PC-3 (cell line): ENCODE results near the gene CFAP221. TPM values are rescaled to one million over a fixed set of nuclear protein-coding genes. Genes with fewer than 3 reads are reported as not detected.

Source experiments
- ATAC-seq: fragments of 200-7000 bp; cut with Tn5 transposase; 2 replicates; pipeline ENCODE4 v1.9.1; 2020; ENCODE audit warnings: mild to moderate bottlenecking, moderate library complexity
- BruUV-seq: library from RNA; stranded (reverse); fragments of 400-500 nt; replicated peaks from 2 replicates; lab custom pipeline; 2021; lab: Mats Ljungman, UMichigan
- CTCF ChIA-PET: fragments of 300-600 bp; sonication (Branson Sonifier 250); formaldehyde crosslinking; loops from one replicate; lab custom pipeline; 2022; ENCODE audit warnings: antibody characterized with exemption; lab: Charles Lee
- POLR2A ChIA-PET: fragments of 300-600 bp; sonication (Branson Sonifier 250); formaldehyde crosslinking; loops from one replicate; lab custom pipeline; 2022; ENCODE audit warnings: antibody characterized with exemption; ENCODE audit not compliant: unreplicated experiment; lab: Charles Lee
- DNase-seq: peaks from one replicate; pipeline ENCODE4 v3.0.0-alpha.2; 2015
- H2AFZ ChIP-seq: fragments of 300-600 bp; sonication (generic); 2 replicates; pipeline ENCODE4 v1.6.0; 2016; ENCODE audit warnings: antibody characterized with exemption, low read length
- H3F3A ChIP-seq: fragments of 300-600 bp; sonication (generic); one replicate; pipeline ENCODE4 v1.6.0; 2017; ENCODE audit warnings: antibody characterized with exemption, low read length, control low read depth, mild to moderate bottlenecking; ENCODE audit not compliant: unreplicated experiment
- H3K27ac ChIP-seq: fragments of 300-600 bp; sonication (generic); 2 replicates; pipeline ENCODE4 v1.5.1; 2016; ENCODE audit warnings: mild to moderate bottlenecking, low read length
- H3K27me3 ChIP-seq: fragments of 300-600 bp; sonication (generic); 2 replicates; pipeline ENCODE4 v1.6.1; 2016; ENCODE audit warnings: low read length, mixed read lengths
- H3K36me3 ChIP-seq: fragments of 300-600 bp; sonication (generic); 2 replicates; pipeline ENCODE4 v1.6.1; 2016; ENCODE audit warnings: low read depth, mixed run types, low read length, mixed read lengths
- H3K4me1 ChIP-seq: fragments of 300-600 bp; sonication (generic); 2 replicates; pipeline ENCODE4 v1.5.1; 2016; ENCODE audit warnings: low read length; ENCODE audit not compliant: insufficient read depth
- H3K4me2 ChIP-seq: fragments of 300-600 bp; sonication (generic); 2 replicates; pipeline ENCODE4 v1.6.0; 2016; ENCODE audit warnings: low read length
- H3K4me3 ChIP-seq: fragments of 300-600 bp; sonication (generic); 2 replicates; pipeline ENCODE4 v1.5.1; 2016; ENCODE audit warnings: mild to moderate bottlenecking, low read length, mixed read lengths
- H3K79me2 ChIP-seq: fragments of 300-600 bp; sonication (generic); 2 replicates; pipeline ENCODE4 v1.6.1; 2017; ENCODE audit warnings: low read length, mixed read lengths
- H3K9ac ChIP-seq: fragments of 300-600 bp; sonication (generic); 2 replicates; pipeline ENCODE4 v1.6.0; 2016; ENCODE audit warnings: mild to moderate bottlenecking, low read length
- H3K9me2 ChIP-seq: fragments of 300-600 bp; sonication (generic); replicated peaks from 2 replicates; pipeline ENCODE4 v1.6.1; 2016; ENCODE audit warnings: mixed run types, low read length, mixed read lengths
- H3K9me3 ChIP-seq: fragments of 300-600 bp; sonication (generic); 2 replicates; pipeline ENCODE4 v1.6.1; 2016; ENCODE audit warnings: low read length, mixed read lengths
- H4K20me1 ChIP-seq: fragments of 300-600 bp; sonication (generic); 2 replicates; pipeline ENCODE4 v1.6.1; 2016; ENCODE audit warnings: low read length, mixed read lengths
- EZH2 ChIP-seq: fragments of 300-600 bp; sonication (generic); IDR thresholded peaks from one replicate; pipeline ENCODE4 v1.6.1; 2017; ENCODE audit warnings: antibody characterized with exemption, mild to moderate bottlenecking, low read length; ENCODE audit not compliant: unreplicated experiment
- EZH2phosphoT487 ChIP-seq: fragments of 300-600 bp; sonication (generic); IDR thresholded peaks from 2 replicates; pipeline ENCODE4 v1.6.1; 2018; ENCODE audit warnings: mild to moderate bottlenecking, antibody characterized with exemption, low read length, borderline replicate concordance
- intact Hi-C: fragments of 100-400 bp; cut with micrococcal nuclease; formaldehyde crosslinking; loops from 2 replicates; pipeline ENCODE4 v1.9.0; 2023
- total RNA-seq: library from RNA; depleted of rRNA; stranded (reverse); fragments of >200 nt; gene quantifications from 2 replicates; pipeline ENCODE4 v1.2.3, GENCODE V29; 2014
- TF ChIP-seq, protein P1 (sequence below): fragments of 300-600 bp; sonication (generic); conservative IDR thresholded peaks from 2 replicates; pipeline ENCODE4 v1.5.1; 2017; ENCODE audit warnings: antibody characterized with exemption, low read depth, mild to moderate bottlenecking, low read length

The CFAP221 gene
- total RNA-seq, 1 experiment from 2014 or later, result not detected

DNA sequence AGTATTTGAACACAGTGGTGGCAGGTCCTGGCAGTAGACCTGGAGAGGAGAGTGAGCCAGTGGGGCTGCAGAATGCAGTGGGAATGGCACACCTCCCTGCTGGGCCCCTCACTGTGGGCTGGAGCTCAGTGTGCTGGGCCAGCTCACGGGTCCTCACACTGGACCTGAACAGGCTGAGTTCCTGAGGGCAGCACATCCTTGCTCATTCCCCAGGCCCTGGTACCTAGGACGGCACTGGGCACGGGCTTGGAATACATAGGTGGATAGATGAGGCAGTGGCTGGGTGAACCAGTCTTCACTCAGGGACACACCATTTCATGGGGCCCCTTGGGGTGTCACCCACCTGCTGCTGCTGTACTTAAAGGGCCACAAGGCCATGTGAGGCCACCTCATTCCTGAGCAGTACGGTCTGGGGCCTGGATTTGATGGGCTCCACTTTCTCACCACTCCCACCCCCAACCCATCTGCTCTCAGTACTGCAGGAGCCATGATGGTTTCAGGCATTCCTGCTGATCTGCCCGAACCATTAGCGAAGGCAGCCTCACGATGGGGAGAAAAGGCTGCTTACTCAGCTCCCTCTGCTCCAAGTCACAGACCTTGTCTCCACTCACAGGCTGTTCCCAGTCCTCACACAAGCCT, 138.9 kb downstream of the CFAP221 start:
- TF ChIP-seq, protein P1, sequence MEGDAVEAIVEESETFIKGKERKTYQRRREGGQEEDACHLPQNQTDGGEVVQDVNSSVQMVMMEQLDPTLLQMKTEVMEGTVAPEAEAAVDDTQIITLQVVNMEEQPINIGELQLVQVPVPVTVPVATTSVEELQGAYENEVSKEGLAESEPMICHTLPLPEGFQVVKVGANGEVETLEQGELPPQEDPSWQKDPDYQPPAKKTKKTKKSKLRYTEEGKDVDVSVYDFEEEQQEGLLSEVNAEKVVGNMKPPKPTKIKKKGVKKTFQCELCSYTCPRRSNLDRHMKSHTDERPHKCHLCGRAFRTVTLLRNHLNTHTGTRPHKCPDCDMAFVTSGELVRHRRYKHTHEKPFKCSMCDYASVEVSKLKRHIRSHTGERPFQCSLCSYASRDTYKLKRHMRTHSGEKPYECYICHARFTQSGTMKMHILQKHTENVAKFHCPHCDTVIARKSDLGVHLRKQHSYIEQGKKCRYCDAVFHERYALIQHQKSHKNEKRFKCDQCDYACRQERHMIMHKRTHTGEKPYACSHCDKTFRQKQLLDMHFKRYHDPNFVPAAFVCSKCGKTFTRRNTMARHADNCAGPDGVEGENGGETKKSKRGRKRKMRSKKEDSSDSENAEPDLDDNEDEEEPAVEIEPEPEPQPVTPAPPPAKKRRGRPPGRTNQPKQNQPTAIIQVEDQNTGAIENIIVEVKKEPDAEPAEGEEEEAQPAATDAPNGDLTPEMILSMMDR, result no peak
- TF ChIP-seq EZH2 (no peak), EZH2phosphoT487 (no peak)
- ATAC-seq (no peak), DNase-seq (no peak)
- Histone ChIP-seq H3K4me2 (no peak overlapping the region), H2AFZ (no peak overlapping the region), H3K36me3 (peaks cover 5% of the 10 kb centered on the region; the same call in 1 of the 2 replicates), H4K20me1 (no peaks in the 10 kb centered on the region; the same call in 1 of the 2 replicates), H3K27me3 (no peaks in the 10 kb centered on the region), H3K9me2 (no peaks in the 10 kb centered on the region), H3K4me3 (no peak overlapping the region), H3K9me3 (no peaks in the 10 kb centered on the region), H3K4me1 (peaks cover 8% of the 10 kb centered on the region), H3F3A (no peaks in the 10 kb centered on the region), H3K27ac (no peak overlapping the region), H3K9ac (no peak overlapping the region), H3K79me2 (peaks cover 26% of the 10 kb centered on the region)
- POLR2A ChIA-PET, result no interaction called here
- CTCF ChIA-PET, result interaction anchor here (0.5 kb wide), 1 partner anchor 19 kb away, joined by 3 read pairs; no protein-coding TSS in a partner anchor
- intact Hi-C loops, result no loop called here
- no TSS peak for BruUV-seq

DNA sequence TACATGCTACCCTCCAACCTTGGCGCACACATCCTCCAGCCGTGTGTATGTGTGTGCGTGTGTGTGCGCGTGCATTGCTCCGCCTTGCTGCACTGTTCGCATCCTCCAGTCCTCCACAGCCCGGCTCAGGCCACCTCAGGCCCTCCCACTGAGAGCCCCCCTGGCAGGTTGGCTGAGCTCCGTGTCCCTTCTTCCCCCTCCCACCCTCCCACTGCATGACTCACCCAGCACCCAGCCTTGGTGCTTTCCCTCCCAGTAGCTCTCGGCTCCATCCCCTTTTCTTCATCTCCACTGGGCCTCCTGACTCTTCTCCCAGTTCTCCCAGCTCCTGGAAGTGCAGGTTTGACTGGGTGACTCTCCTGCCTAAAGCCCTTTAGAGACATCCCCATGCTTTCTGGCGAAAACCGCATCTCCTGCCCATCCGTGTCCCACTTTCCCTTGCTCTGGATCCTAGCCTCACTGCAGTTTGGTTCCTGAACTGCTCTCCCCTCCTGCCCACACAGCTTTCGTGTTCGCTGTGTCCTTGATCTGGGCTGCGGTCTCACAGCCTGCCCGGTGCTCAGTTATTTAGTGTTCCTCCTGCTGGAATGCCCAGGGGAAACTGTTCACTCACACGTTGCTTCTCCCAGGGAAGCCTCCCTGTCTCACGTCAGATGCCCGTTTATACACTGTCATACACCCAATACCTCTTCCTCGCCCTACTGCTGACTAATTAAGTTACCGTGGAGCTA, 139.6 kb downstream of the CFAP221 start:
- DNase-seq, result no peak
- Histone ChIP-seq H4K20me1 (no peaks in the 10 kb centered on the region; the same call in 1 of the 2 replicates), H3K9ac (no peak overlapping the region), H3K4me3 (no peak overlapping the region), H3K27ac (no peak overlapping the region), H3K36me3 (peaks cover 5% of the 10 kb centered on the region; the same call in 1 of the 2 replicates), H2AFZ (no peak overlapping the region), H3K4me1 (peaks cover 8% of the 10 kb centered on the region; the same call in 1 of the 2 replicates), H3F3A (no peaks in the 10 kb centered on the region), H3K27me3 (no peaks in the 10 kb centered on the region), H3K79me2 (peaks cover 26% of the 10 kb centered on the region), H3K4me2 (no peak overlapping the region), H3K9me3 (no peaks in the 10 kb centered on the region), H3K9me2 (no peaks in the 10 kb centered on the region)
- POLR2A ChIA-PET, result no interaction called here
- CTCF ChIA-PET, result interaction anchor here (0.6 kb wide), 1 partner anchor 186 kb away, joined by 3 read pairs; no protein-coding TSS in a partner anchor
- no TSS peak for BruUV-seq
- ATAC-seq, result no peak
- intact Hi-C loops, result no loop called here
- TF ChIP-seq, protein P1, result no peak

DNA sequence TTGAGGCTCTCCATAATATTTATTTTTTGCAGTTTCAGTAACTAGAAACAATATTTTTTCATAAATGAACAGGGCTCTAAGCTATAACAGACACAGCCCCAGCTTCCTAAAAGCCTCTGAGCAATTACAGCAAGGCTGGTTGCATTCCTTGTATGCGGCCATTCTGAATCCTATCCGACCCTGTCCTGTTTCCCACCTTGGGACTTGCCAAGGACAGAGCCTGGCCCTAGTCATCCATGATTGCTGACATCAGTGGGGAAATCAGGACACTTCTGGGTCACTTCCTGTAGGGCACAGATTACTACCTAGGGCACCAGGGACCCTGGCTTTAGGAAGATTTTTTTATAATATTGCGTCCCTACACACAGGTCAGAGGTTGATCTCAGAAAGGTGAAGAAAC, 140.3 kb downstream of the CFAP221 start:
- ChIA-PET CTCF (no interaction called here), POLR2A (no interaction called here)
- H3K9ac ChIP-seq, result no peak overlapping the region
- no peaks in the 10 kb centered on the region for H3K9me2 ChIP-seq
- no peak for TF ChIP-seq EZH2
- peaks cover 8% of the 10 kb centered on the region; the same call in 1 of the 2 replicates for H3K4me1 ChIP-seq
- DNase-seq, result no peak
- H4K20me1 ChIP-seq, result no peaks in the 10 kb centered on the region; the same call in 1 of the 2 replicates
- H3K79me2 ChIP-seq, result peaks cover 21% of the 10 kb centered on the region
- no peak for ATAC-seq
- H2AFZ ChIP-seq, result no peak overlapping the region
- H3K27me3 ChIP-seq, result no peaks in the 10 kb centered on the region
- no peaks in the 10 kb centered on the region for H3F3A ChIP-seq
- H3K36me3 ChIP-seq, result peaks cover 5% of the 10 kb centered on the region; the same call in 1 of the 2 replicates
- no TSS peak for BruUV-seq
- no peak overlapping the region for H3K4me2 ChIP-seq
- H3K27ac ChIP-seq, result no peak overlapping the region
- H3K4me3 ChIP-seq, result no peak overlapping the region
- intact Hi-C loops, result no loop called here
- H3K9me3 ChIP-seq, result no peaks in the 10 kb centered on the region
